GM18861 (cell line): ENCODE data around the gene USH1G.

Source experiments
- ATAC-seq: cut with Tn5 transposase; IDR thresholded peaks from one replicate; pipeline ENCODE4 v1.9.1; 2021; ENCODE audit not compliant: unreplicated experiment

Gene USH1G

GRCh38 chr17:74954665-74955421, 31.8 kb upstream of the USH1G start:
- ATAC-seq, result no peak

- ATAC-seq, result no peak
Measured at GRCh38 chr17:74954115-74954514, 31.1 kb upstream of the USH1G start.

GRCh38 chr17:74953134-74953687, 30.2 kb upstream of the USH1G start:
- no peak for ATAC-seq

GRCh38 chr17:74952431-74953133, 29.5 kb upstream of the USH1G start:
- no peak for ATAC-seq

GRCh38 chr17:74951680-74952421, 28.8 kb upstream of the USH1G start:
- no peak for ATAC-seq

- no peak for ATAC-seq
Measured at GRCh38 chr17:74951065-74951464, 28.0 kb upstream of the USH1G start.

- no peak for ATAC-seq
Measured at GRCh38 chr17:74950207-74950606, 27.2 kb upstream of the USH1G start.

- ATAC-seq, result no peak
Measured at GRCh38 chr17:74949455-74950115, 26.5 kb upstream of the USH1G start.

- no peak for ATAC-seq
Measured at GRCh38 chr17:74947041-74947754, 24.1 kb upstream of the USH1G start.

GRCh38 chr17:74946641-74947040, 23.6 kb upstream of the USH1G start:
- no peak for ATAC-seq

- no peak for ATAC-seq
Measured at GRCh38 chr17:74945543-74945942, 22.5 kb upstream of the USH1G start.

GRCh38 chr17:74943808-74944522, 20.9 kb upstream of the USH1G start:
- no peak for ATAC-seq

GRCh38 chr17:74941128-74941725, 18.2 kb upstream of the USH1G start:
- ATAC-seq, result no peak

- ATAC-seq, result no peak
Measured at GRCh38 chr17:74939534-74939933, 16.5 kb upstream of the USH1G start.

GRCh38 chr17:74938194-74938950, 15.3 kb upstream of the USH1G start:
- ATAC-seq, result no peak

- no peak for ATAC-seq
Measured at GRCh38 chr17:74937064-74938051, 14.3 kb upstream of the USH1G start.

- no peak for ATAC-seq
Measured at GRCh38 chr17:74936470-74936799, 13.4 kb upstream of the USH1G start.
